Colonic mucosa (tissue), 4 donors: ENCODE data around the gene ARAP3. TPM values are rescaled to one million over a fixed set of nuclear protein-coding genes. Genes with fewer than 3 reads are reported as not detected.

ENCODE experiments used
- DNase-seq: peaks from one replicate; pipeline ENCODE4 v3.0.0-alpha.2; 2020
- H3K27ac ChIP-seq: fragments of 200-600 bp; one replicate; pipeline ENCODE4 v1.8.0; 2021
- H3K27me3 ChIP-seq: fragments of 200-600 bp; one replicate; pipeline ENCODE4 v1.8.0; 2021
- H3K36me3 ChIP-seq: fragments of 200-600 bp; one replicate; pipeline ENCODE4 v1.8.0; 2021
- H3K4me1 ChIP-seq: fragments of 200-600 bp; one replicate; pipeline ENCODE4 v1.8.0; 2021; ENCODE audit warnings: mild to moderate bottlenecking
- H3K4me3 ChIP-seq: fragments of 200-600 bp; one replicate; pipeline ENCODE4 v1.8.0; 2021
- H3K9ac ChIP-seq, 2 donors: one replicate each; pipeline ENCODE4 v1.7.0; 2013; ENCODE audit warnings: control low read depth in 2 of 2, low read depth in 2 of 2, low read length in 2 of 2
- H3K9me3 ChIP-seq: fragments of 200-600 bp; one replicate; pipeline ENCODE4 v1.8.0; 2021
- intact Hi-C: fragments of 100-400 bp; cut with DNase I; formaldehyde crosslinking; loops from one replicate; pipeline ENCODE4 v1.14.1; 2022
- total RNA-seq, 2 donors: library from RNA; stranded (reverse); fragmentation: NEBNext Ultra II Directional in 1 of 2; extraction: Animal tissue kit (Norgen Biotek cat#: 25700) in 1 of 2; gene quantifications; one replicate each; pipeline ENCODE4 v1.2.1, GENCODE V29; 2021
- TF ChIP-seq, protein P1 (sequence below): fragments of 200-600 bp; IDR thresholded peaks from one replicate; pipeline ENCODE4 v1.8.0; 2022; ENCODE audit warnings: antibody characterized with exemption, mild to moderate bottlenecking
- donor health status: healthy.
- donor health status: DM: no; HTN: no; CAD: no.
- donor health status: DM: no; HTN: no; CAD: no.

Gene ARAP3
- total RNA-seq, 2 donors from 2014 or later: 5.1 to 15.4 TPM

DNA sequence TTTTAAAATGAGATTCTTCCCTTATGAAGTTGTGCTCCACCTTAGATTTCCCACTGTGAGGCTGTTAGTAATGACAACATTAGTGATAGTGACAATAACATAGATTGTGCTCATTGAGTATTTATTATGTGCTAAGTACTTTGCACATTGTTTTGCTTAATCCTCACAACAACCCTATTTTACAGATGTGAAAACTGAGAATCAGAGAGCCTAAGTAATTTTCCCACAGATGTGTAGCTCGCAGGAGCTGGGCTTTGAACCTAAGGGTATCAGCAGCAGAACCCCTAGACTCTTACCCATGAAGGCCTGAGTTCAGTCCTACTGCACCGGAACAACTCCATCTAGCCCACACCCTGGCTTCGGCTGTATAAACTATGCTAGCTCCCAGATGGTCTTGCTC lies 15.6 kb upstream of the ARAP3 start:
- no peaks in the 10 kb centered on the region for H3K9me3 ChIP-seq
- no peak for DNase-seq
- intact Hi-C loops: no loop called here
- TF ChIP-seq, protein P1, sequence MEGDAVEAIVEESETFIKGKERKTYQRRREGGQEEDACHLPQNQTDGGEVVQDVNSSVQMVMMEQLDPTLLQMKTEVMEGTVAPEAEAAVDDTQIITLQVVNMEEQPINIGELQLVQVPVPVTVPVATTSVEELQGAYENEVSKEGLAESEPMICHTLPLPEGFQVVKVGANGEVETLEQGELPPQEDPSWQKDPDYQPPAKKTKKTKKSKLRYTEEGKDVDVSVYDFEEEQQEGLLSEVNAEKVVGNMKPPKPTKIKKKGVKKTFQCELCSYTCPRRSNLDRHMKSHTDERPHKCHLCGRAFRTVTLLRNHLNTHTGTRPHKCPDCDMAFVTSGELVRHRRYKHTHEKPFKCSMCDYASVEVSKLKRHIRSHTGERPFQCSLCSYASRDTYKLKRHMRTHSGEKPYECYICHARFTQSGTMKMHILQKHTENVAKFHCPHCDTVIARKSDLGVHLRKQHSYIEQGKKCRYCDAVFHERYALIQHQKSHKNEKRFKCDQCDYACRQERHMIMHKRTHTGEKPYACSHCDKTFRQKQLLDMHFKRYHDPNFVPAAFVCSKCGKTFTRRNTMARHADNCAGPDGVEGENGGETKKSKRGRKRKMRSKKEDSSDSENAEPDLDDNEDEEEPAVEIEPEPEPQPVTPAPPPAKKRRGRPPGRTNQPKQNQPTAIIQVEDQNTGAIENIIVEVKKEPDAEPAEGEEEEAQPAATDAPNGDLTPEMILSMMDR: no peak
- H3K4me3 ChIP-seq: no peak overlapping the region
- no peaks in the 10 kb centered on the region for H3K4me1 ChIP-seq
- no peak overlapping the region for H3K27ac ChIP-seq
- no peaks in the 10 kb centered on the region for H3K27me3 ChIP-seq
- H3K36me3 ChIP-seq: no peaks in the 10 kb centered on the region
- no peak overlapping the region for H3K9ac ChIP-seq

DNA sequence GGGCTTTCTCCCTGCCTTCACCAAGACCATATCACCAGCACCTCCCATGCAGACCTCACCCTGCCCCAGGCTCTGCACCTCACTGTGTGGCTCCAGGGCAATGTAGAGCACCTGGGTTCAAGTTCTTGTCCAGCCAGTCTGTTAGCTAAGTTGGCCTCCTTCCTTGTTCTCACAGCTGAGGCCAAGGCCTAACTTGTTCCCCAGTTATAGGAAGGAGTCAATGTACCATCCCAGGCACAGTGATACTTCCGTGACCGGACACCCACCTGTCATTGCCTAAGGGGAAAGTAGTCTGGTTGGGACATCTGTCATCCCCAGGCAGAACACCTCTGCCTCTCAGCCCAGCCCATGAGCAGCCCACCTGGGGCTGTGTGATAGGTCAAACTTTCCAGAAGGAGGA lies 14.4 kb upstream of the ARAP3 start:
- Histone ChIP-seq H3K4me3 (no peak overlapping the region), H3K9me3 (no peaks in the 10 kb centered on the region), H3K27me3 (no peaks in the 10 kb centered on the region), H3K4me1 (no peaks in the 10 kb centered on the region), H3K36me3 (no peaks in the 10 kb centered on the region), H3K9ac (peak overlapping the region in 1 of 2 donors; percentile 12), H3K27ac (no peak overlapping the region)
- TF ChIP-seq, protein P1: no peak
- intact Hi-C loops: no loop called here
- no peak for DNase-seq

DNA sequence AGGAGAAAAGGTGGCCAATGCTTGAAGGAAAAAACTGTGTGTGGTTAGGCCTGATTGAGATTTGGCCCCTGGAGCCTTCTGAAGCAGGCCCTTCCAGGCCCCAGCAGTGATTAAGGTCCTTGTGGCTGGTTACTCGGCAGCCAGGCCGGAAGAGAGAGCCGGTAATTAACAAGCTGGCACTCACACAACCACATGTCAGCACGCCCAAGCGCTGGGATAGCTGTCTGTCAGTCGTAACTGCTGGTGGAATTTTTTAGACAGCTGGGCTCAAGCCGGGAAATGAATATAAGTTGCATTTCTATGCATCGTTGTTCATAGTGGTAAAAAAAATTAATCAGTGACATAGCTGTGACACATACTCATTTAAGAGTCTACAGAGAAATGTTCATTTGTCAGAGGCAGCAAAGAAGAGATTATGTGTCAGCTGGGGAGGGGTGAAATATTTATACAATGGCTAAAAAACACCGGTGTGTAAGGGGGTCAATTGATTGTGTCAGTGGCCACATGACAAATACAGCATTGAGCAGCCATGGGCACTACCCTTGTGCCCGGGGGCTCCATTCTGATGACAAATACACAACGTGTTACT lies 13.7 kb upstream of the ARAP3 start:
- Histone ChIP-seq H3K27ac (no peak overlapping the region), H3K36me3 (no peaks in the 10 kb centered on the region), H3K9ac (peak overlapping the region in 1 of 2 donors; percentile 12), H3K9me3 (no peaks in the 10 kb centered on the region), H3K27me3 (no peaks in the 10 kb centered on the region), H3K4me1 (no peaks in the 10 kb centered on the region), H3K4me3 (no peak overlapping the region)
- TF ChIP-seq, protein P1: no peak
- intact Hi-C loops: no loop called here
- peak; percentile 64 for DNase-seq

DNA sequence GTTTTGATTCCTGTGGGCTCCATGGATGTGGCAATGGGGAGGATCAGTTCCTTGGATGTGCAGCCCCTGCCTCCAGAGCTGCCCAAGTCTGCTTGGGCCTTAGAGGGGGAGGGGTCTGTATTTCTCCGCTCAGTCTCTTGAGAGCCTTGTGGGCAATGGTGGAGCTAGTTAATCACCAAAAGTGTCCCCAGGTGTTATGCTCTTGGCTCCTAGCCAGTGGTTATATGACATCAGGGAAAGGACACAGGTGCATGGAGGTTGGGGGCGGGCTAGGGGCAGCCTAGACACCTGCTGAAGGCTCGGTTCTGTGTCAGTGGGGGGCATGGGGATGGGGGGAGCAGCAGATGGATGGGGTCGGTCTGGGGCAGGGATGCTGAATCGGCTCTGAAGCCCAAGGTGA lies 12.4 kb upstream of the ARAP3 start:
- DNase-seq: no peak
- Histone ChIP-seq H3K36me3 (no peaks in the 10 kb centered on the region), H3K27me3 (no peaks in the 10 kb centered on the region), H3K27ac (no peak overlapping the region), H3K9me3 (no peaks in the 10 kb centered on the region), H3K9ac (no peak overlapping the region), H3K4me3 (no peak overlapping the region), H3K4me1 (no peaks in the 10 kb centered on the region)
- intact Hi-C loops: no loop called here
- TF ChIP-seq, protein P1: no peak

DNA sequence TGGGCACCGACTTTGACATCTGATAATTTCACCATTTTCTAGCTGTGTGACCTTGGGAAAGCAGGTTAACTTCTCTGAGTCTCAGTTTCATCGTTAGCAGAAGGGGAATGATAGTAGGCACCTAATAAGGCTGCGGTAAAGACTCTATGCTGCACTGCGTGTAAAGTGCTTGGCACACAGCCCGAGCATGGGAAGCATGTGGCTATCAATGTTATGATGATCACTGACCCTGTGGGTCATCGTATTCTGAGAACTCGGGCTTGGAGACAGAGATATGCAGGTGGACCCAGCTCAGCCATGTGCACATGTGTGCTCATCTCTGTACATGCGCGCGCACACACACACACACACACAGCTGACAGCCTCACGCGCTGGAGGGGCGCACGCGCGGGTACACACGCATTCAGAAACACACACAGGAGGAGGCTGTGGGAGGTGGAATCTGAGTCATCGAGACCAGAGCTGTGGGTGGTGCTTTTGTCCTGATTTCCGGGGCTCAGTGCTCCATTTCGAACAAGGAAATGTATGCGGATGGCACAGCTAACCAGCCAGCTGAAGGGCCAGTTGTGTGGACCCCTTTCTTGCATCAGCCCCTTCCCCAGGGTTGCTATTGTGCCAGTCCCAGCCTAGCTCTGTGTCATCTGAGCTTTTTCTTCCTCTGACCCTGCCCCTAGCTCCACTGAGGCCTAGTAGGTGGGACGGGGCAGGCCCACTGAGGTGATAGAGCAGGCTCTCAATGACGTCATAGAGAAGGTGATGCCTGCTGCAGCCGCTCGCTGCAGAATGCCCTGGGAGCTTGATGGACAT lies 11.1 kb upstream of the ARAP3 start:
- Histone ChIP-seq H3K9ac (no peak overlapping the region), H3K27ac (no peak overlapping the region)
- TF ChIP-seq, protein P1: no peak

More for the DNA sequence above, 11.1 kb upstream of the ARAP3 start:
- no peaks in the 10 kb centered on the region for H3K9me3 ChIP-seq
- intact Hi-C loops: loop anchor here (2.0 kb wide), 1 partner anchor 268 kb away; no protein-coding TSS in a partner anchor
- H3K27me3 ChIP-seq: no peaks in the 10 kb centered on the region
- H3K4me1 ChIP-seq: no peaks in the 10 kb centered on the region
- no peak for DNase-seq
- H3K4me3 ChIP-seq: no peak overlapping the region
- H3K36me3 ChIP-seq: no peaks in the 10 kb centered on the region
